GM12878 (cell line): ENCODE measurements around the gene ABL2. TPM values are rescaled to one million over a fixed set of nuclear protein-coding genes. Genes with fewer than 3 reads are reported as not detected.

Source experiments
- ATAC-seq: fragments of 200-7000 bp; cut with Tn5 transposase; 3 replicates; pipeline ENCODE4 v1.9.1; 2020; ENCODE audit warnings: mild to moderate bottlenecking, moderate library complexity
- BruUV-seq: library from RNA; stranded (reverse); fragments of 400-500 nt; replicated peaks from 2 replicates; lab custom pipeline; 2021; lab: Mats Ljungman, UMichigan
- CTCF ChIA-PET: fragments of 300-600 bp; sonication (Branson Sonifier 250); formaldehyde crosslinking; extraction: SDS; loops from one replicate; lab custom pipeline; 2021; ENCODE audit warnings: inconsistent platforms; lab: Yijun Ruan, JAX
- POLR2A ChIA-PET: fragments of 350-600 bp; formaldehyde crosslinking; extraction: SDS; loops from one replicate; lab custom pipeline; 2021; ENCODE audit warnings: inconsistent platforms; lab: Charles Lee
- RAD21 ChIA-PET: fragments of 300-600 bp; sonication (Branson Sonifier 250); formaldehyde crosslinking; loops from one replicate; lab custom pipeline; 2023; ENCODE audit warnings: antibody characterized with exemption; ENCODE audit not compliant: unreplicated experiment; lab: Charles Lee
- SMC1A ChIA-PET: fragments of 300-600 bp; sonication (Branson Sonifier 250); formaldehyde crosslinking; loops from one replicate; lab custom pipeline; 2023; ENCODE audit not compliant: unreplicated experiment, uncharacterized antibody; lab: Charles Lee
- DNase-seq: peaks from one replicate; pipeline ENCODE4 v3.0.0-alpha.2; 2011; ENCODE audit warnings: low read depth, low spot score
- FAIRE-seq: peaks from 3 replicates; lab custom pipeline; 2011; peaks lifted over from hg19 to GRCh38; lab: Jason Lieb, UNC
- H2AFZ ChIP-seq: 2 replicates; pipeline ENCODE4 v1.6.0; 2011; ENCODE audit warnings: low read depth, low read length, control low read depth; ENCODE audit not compliant: control insufficient read depth
- H3K27ac ChIP-seq: 2 replicates; pipeline ENCODE4 v1.5.1; 2011; ENCODE audit warnings: control low read depth; ENCODE audit not compliant: control insufficient read depth, insufficient read depth
- H3K27me3 ChIP-seq, 2 experiments: replicated peaks in 1 of 2; 2 replicates each; pipeline versions ENCODE4 v1.6.0 to v1.6.1; 2011; ENCODE audit warnings: low read length in 1 of 2; ENCODE audit not compliant: control insufficient read depth in 2 of 2, insufficient read depth in 2 of 2
- H3K36me3 ChIP-seq, 2 experiments: 2 replicates each; pipeline ENCODE4 v1.5.1; 2011; ENCODE audit warnings: low read length in 1 of 2; ENCODE audit not compliant: control insufficient read depth in 2 of 2, insufficient read depth in 2 of 2
- H3K4me1 ChIP-seq: 2 replicates; pipeline ENCODE4 v1.6.1; 2011; ENCODE audit warnings: mild to moderate bottlenecking, low read length, moderate library complexity, mixed read lengths; ENCODE audit not compliant: control insufficient read depth, insufficient read depth
- H3K4me2 ChIP-seq: 2 replicates; pipeline ENCODE4 v1.6.0; 2011; ENCODE audit warnings: control low read depth; ENCODE audit not compliant: control insufficient read depth, insufficient read depth
- H3K4me3 ChIP-seq: fragments of 200-600 bp; sonication (generic); 2 replicates; pipeline ENCODE4 v1.5.1; 2016
- H3K79me2 ChIP-seq: 2 replicates; pipeline ENCODE4 v1.6.0; 2011; ENCODE audit warnings: low read length; ENCODE audit not compliant: control insufficient read depth, insufficient read depth
- H3K9ac ChIP-seq: 2 replicates; pipeline ENCODE4 v1.8.0; 2011; ENCODE audit warnings: low read length, control low read depth, mixed read lengths; ENCODE audit not compliant: control insufficient read depth, insufficient read depth
- H3K9me3 ChIP-seq: replicated peaks from 3 replicates; pipeline ENCODE4 v1.5.1; 2011; ENCODE audit warnings: mild to moderate bottlenecking, low read length; ENCODE audit not compliant: control insufficient read depth, insufficient read depth
- H4K20me1 ChIP-seq: 2 replicates; pipeline ENCODE4 v1.6.0; 2011; ENCODE audit not compliant: control insufficient read depth, insufficient read depth
- CHD4 ChIP-seq: fragments of 200-600 bp; sonication (generic); IDR thresholded peaks from 2 replicates; pipeline ENCODE4 v1.6.1; 2016; ENCODE audit warnings: mild to moderate bottlenecking
- JUNB ChIP-seq: IDR thresholded peaks from 2 replicates; pipeline ENCODE4 v1.6.1; 2016; ENCODE audit warnings: antibody characterized with exemption, mild to moderate bottlenecking
- KLF5 ChIP-seq: fragments of 450-650 bp; IDR thresholded peaks from 2 replicates; pipeline ENCODE4 v1.6.1; 2014; ENCODE audit warnings: mild to moderate bottlenecking; ENCODE audit not compliant: partially characterized antibody
- NFYA ChIP-seq: IDR thresholded peaks from 2 replicates; pipeline ENCODE4 v1.6.1; 2011; ENCODE audit warnings: low read depth, mild to moderate bottlenecking, low read length, improper control_type of control experiment, borderline replicate concordance
- POLR2A ChIP-seq: IDR thresholded peaks from 2 replicates; pipeline ENCODE4 v1.6.1; 2011; ENCODE audit warnings: low read depth, mild to moderate bottlenecking, low read length
- RB1 ChIP-seq: fragments of 450-650 bp; formaldehyde crosslinking; IDR thresholded peaks from 2 replicates; pipeline ENCODE4 v1.6.1; 2017; ENCODE audit warnings: mild to moderate bottlenecking, borderline replicate concordance
- STAT1 ChIP-seq: fragments of 450-650 bp; conservative IDR thresholded peaks from 2 replicates; pipeline ENCODE4 v1.6.1; 2014; ENCODE audit warnings: antibody characterized with exemption, mild to moderate bottlenecking
- TAF1 ChIP-seq: IDR thresholded peaks from 2 replicates; pipeline ENCODE4 v1.6.1; 2011; ENCODE audit warnings: mild to moderate bottlenecking, low read depth, low read length, borderline replicate concordance
- ZNF217 ChIP-seq: fragments of 450-650 bp; IDR thresholded peaks from 2 replicates; pipeline ENCODE4 v1.6.1; 2017; ENCODE audit warnings: antibody characterized with exemption, mild to moderate bottlenecking
- WGBS: methylation state at CpG from one replicate; pipeline ENCODE4 v1.1.6; 2016; ENCODE audit warnings: low lambda C conversion rate; ENCODE audit not compliant: insufficient replicate concordance, insufficient coverage; ENCODE audit errors: missing lambda C conversion rate; 5-methylcytosine and 5-hydroxymethylcytosine counted together
- in situ Hi-C: fragments of 300-500 bp; cut with MboI; formaldehyde crosslinking; loops from 9 replicates; pipeline ENCODE4 v1.14.3; 2018; ENCODE audit warnings: mixed read lengths
- intact Hi-C: fragments of 100-400 bp; cut with micrococcal nuclease; formaldehyde crosslinking; loops from one replicate; pipeline ENCODE4 v1.14.2; 2022; ENCODE audit not compliant: unreplicated experiment
- polyA plus RNA-seq, 11 experiments: library from polyadenylated mRNA; depleted of rRNA in 4 of 11; unstranded in 6 of 11; stranded (reverse) in 5 of 11; fragments of >200 nt; fragmentation: Nextera tagmentation in 4 of 11; fragmentation: Illumina TruSeq in 1 of 11; extraction: Ambion mirVana in 4 of 11; extraction: Trizol in 1 of 11; gene quantifications; 1 replicate in 1 of 11; 2 replicates in 10 of 11; pipeline versions ENCODE4 v1.2.1 to v1.2.3, GENCODE V29; 2011 to 2016; ENCODE audit warnings: inconsistent platforms in 2 of 11, missing spikeins in 2 of 11, low read depth in 1 of 11
- total RNA-seq, 4 experiments: library from RNA; depleted of rRNA in 3 of 4; stranded (reverse); fragments of >200 nt in 3 of 4; fragmentation: Illumina TruSeq in 1 of 4; extraction: Trizol in 1 of 4; gene quantifications; 2 replicates each; pipeline versions ENCODE4 v1.2.1 to v1.2.3, GENCODE V29; 2013 to 2021
- TF ChIP-seq, protein P1 (sequence below): fragments of 450-650 bp; IDR thresholded peaks from 2 replicates; pipeline ENCODE4 v1.6.1; 2017; ENCODE audit warnings: mild to moderate bottlenecking, moderate library complexity
- TF ChIP-seq, protein P2 (sequence below): fragments of 450-650 bp; IDR thresholded peaks from 2 replicates; pipeline ENCODE4 v1.6.1; 2017; ENCODE audit warnings: mild to moderate bottlenecking, low read depth, inconsistent platforms; ENCODE audit not compliant: poor library complexity, severe bottlenecking
- TF ChIP-seq, protein P3 (sequence below): IDR thresholded peaks from 2 replicates; pipeline ENCODE4 v1.6.1; 2012; ENCODE audit warnings: improper control_type of control experiment, low read depth, low read length; ENCODE audit not compliant: insufficient replicate concordance
- TF ChIP-seq, protein P4 (sequence below): IDR thresholded peaks from 2 replicates; pipeline ENCODE4 v1.6.1; 2011; ENCODE audit warnings: low read depth, mild to moderate bottlenecking, low read length, moderate library complexity, borderline replicate concordance; ENCODE audit errors: extremely low read depth

The ABL2 gene
- total and polyA plus RNA-seq, 10 of the 15 experiments (the other 5 are each of a cell fraction or from before 2014, with no cell fraction given), result 0.57 to 9.4 (median 3.6) TPM

DNA sequence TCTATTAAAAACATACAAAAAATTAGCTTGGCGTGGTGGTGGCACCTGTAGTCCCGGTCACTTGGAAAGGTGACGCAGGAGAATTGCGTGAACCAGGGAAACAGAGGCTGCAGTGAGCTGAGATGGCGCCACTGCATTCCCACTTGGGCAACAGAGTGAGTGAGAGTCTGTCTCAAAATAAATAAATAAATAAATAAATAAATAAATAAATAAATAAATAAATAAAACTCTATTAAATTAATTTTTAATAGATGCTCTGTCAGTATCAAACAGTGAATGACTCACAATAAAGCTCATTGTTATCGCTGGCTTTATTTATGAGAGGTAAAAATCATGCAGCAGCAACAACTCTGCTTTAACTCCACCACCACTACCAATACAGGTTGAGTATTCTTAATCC lies 72.8 kb downstream of the ABL2 start:
- no TSS peak for BruUV-seq
- Histone ChIP-seq H3K4me2 (no peak overlapping the region), H4K20me1 (no peaks in the 10 kb centered on the region), H3K4me1 (no peaks in the 10 kb centered on the region), H3K9ac (no peak overlapping the region), H2AFZ (no peak overlapping the region), H3K27me3 (no peaks in the 10 kb centered on the region), H3K9me3 (no peaks in the 10 kb centered on the region; the same call in 2 of the 3 replicates), H3K79me2 (no peaks in the 10 kb centered on the region; the same call in 1 of the 2 replicates), H3K27ac (no peak overlapping the region), H3K36me3 (no peaks in the 10 kb centered on the region), H3K4me3 (no peak overlapping the region)
- DNase-seq, result no peak
- no peak for ATAC-seq
- in situ Hi-C loops, result no loop called here
- ChIA-PET RAD21 (no interaction called here), SMC1A (interaction anchor here (1.3 kb wide), 1 partner anchor 12 kb away, joined by 3 read pairs; no protein-coding TSS in a partner anchor), CTCF (interaction anchor here (2.4 kb wide), 1 partner anchor 24 kb away, joined by 8 read pairs; no protein-coding TSS in a partner anchor), POLR2A (interaction anchor here (1.3 kb wide), 1 partner anchor 9 kb away, joined by 3 read pairs; no protein-coding TSS in a partner anchor)
- FAIRE-seq, result no peak
- intact Hi-C loops, result no loop called here
- 96% methylated on average over 6 of the region's 6 CpGs for WGBS
- TF ChIP-seq POLR2A (no peak), ZNF217 (no peak), CHD4 (no peak), NFYA (no peak), RB1 (no peak), TAF1 (no peak), JUNB (no peak), KLF5 (no peak), STAT1 (no peak)
- TF ChIP-seq, protein P1, sequence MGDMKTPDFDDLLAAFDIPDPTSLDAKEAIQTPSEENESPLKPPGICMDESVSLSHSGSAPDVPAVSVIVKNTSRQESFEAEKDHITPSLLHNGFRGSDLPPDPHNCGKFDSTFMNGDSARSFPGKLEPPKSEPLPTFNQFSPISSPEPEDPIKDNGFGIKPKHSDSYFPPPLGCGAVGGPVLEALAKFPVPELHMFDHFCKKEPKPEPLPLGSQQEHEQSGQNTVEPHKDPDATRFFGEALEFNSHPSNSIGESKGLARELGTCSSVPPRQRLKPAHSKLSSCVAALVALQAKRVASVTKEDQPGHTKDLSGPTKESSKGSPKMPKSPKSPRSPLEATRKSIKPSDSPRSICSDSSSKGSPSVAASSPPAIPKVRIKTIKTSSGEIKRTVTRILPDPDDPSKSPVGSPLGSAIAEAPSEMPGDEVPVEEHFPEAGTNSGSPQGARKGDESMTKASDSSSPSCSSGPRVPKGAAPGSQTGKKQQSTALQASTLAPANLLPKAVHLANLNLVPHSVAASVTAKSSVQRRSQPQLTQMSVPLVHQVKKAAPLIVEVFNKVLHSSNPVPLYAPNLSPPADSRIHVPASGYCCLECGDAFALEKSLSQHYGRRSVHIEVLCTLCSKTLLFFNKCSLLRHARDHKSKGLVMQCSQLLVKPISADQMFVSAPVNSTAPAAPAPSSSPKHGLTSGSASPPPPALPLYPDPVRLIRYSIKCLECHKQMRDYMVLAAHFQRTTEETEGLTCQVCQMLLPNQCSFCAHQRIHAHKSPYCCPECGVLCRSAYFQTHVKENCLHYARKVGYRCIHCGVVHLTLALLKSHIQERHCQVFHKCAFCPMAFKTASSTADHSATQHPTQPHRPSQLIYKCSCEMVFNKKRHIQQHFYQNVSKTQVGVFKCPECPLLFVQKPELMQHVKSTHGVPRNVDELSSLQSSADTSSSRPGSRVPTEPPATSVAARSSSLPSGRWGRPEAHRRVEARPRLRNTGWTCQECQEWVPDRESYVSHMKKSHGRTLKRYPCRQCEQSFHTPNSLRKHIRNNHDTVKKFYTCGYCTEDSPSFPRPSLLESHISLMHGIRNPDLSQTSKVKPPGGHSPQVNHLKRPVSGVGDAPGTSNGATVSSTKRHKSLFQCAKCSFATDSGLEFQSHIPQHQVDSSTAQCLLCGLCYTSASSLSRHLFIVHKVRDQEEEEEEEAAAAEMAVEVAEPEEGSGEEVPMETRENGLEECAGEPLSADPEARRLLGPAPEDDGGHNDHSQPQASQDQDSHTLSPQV, result no peak
- TF ChIP-seq, protein P2, sequence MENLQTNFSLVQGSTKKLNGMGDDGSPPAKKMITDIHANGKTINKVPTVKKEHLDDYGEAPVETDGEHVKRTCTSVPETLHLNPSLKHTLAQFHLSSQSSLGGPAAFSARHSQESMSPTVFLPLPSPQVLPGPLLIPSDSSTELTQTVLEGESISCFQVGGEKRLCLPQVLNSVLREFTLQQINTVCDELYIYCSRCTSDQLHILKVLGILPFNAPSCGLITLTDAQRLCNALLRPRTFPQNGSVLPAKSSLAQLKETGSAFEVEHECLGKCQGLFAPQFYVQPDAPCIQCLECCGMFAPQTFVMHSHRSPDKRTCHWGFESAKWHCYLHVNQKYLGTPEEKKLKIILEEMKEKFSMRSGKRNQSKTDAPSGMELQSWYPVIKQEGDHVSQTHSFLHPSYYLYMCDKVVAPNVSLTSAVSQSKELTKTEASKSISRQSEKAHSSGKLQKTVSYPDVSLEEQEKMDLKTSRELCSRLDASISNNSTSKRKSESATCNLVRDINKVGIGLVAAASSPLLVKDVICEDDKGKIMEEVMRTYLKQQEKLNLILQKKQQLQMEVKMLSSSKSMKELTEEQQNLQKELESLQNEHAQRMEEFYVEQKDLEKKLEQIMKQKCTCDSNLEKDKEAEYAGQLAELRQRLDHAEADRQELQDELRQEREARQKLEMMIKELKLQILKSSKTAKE, result no peak
- TF ChIP-seq, protein P3, sequence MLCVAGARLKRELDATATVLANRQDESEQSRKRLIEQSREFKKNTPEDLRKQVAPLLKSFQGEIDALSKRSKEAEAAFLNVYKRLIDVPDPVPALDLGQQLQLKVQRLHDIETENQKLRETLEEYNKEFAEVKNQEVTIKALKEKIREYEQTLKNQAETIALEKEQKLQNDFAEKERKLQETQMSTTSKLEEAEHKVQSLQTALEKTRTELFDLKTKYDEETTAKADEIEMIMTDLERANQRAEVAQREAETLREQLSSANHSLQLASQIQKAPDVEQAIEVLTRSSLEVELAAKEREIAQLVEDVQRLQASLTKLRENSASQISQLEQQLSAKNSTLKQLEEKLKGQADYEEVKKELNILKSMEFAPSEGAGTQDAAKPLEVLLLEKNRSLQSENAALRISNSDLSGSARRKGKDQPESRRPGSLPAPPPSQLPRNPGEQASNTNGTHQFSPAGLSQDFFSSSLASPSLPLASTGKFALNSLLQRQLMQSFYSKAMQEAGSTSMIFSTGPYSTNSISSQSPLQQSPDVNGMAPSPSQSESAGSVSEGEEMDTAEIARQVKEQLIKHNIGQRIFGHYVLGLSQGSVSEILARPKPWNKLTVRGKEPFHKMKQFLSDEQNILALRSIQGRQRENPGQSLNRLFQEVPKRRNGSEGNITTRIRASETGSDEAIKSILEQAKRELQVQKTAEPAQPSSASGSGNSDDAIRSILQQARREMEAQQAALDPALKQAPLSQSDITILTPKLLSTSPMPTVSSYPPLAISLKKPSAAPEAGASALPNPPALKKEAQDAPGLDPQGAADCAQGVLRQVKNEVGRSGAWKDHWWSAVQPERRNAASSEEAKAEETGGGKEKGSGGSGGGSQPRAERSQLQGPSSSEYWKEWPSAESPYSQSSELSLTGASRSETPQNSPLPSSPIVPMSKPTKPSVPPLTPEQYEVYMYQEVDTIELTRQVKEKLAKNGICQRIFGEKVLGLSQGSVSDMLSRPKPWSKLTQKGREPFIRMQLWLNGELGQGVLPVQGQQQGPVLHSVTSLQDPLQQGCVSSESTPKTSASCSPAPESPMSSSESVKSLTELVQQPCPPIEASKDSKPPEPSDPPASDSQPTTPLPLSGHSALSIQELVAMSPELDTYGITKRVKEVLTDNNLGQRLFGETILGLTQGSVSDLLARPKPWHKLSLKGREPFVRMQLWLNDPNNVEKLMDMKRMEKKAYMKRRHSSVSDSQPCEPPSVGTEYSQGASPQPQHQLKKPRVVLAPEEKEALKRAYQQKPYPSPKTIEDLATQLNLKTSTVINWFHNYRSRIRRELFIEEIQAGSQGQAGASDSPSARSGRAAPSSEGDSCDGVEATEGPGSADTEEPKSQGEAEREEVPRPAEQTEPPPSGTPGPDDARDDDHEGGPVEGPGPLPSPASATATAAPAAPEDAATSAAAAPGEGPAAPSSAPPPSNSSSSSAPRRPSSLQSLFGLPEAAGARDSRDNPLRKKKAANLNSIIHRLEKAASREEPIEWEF, result no peak
- TF ChIP-seq, protein P4, sequence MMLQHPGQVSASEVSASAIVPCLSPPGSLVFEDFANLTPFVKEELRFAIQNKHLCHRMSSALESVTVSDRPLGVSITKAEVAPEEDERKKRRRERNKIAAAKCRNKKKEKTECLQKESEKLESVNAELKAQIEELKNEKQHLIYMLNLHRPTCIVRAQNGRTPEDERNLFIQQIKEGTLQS, result no peak
